Measurements from ENCODE around the gene FUBP1.

Gene FUBP1

GRCh38 chr1:78007677-78008341 is 28.9 kb upstream of the FUBP1 start:
- no peak for TF ChIP-seq CTCF (IDR thresholded peaks at IDR 0.05; ENCODE audit: extremely low read depth, insufficient read depth, missing control alignments)
- DNase-seq (ENCODE audit: low spot score) = no peak
- in situ Hi-C loops (cut with MboI; ENCODE audit: low pct_unique_long_range_greater_than_20kb, low sequenced_read_pairs, unreplicated experiment) = no loop called here

GRCh38 chr1:78006521-78006920 is 27.6 kb upstream of the FUBP1 start:
- in situ Hi-C loops (cut with MboI; ENCODE audit: low pct_unique_long_range_greater_than_20kb, low sequenced_read_pairs, unreplicated experiment) = no loop called here
- no peak for TF ChIP-seq CTCF (IDR thresholded peaks at IDR 0.05; ENCODE audit: extremely low read depth, insufficient read depth, missing control alignments)
- DNase-seq (ENCODE audit: low spot score) = no peak

- DNase-seq (ENCODE audit: low spot score) = no peak
- no peak for TF ChIP-seq CTCF (IDR thresholded peaks at IDR 0.05; ENCODE audit: extremely low read depth, insufficient read depth, missing control alignments)
- in situ Hi-C loops (cut with MboI; ENCODE audit: low pct_unique_long_range_greater_than_20kb, low sequenced_read_pairs, unreplicated experiment) = no loop called here
Measured at GRCh38 chr1:78005755-78006154, 26.9 kb upstream of the FUBP1 start.

GRCh38 chr1:78005448-78005722 is 26.5 kb upstream of the FUBP1 start:
- no peak for DNase-seq (ENCODE audit: low spot score)
- no peak for TF ChIP-seq CTCF (IDR thresholded peaks at IDR 0.05; ENCODE audit: extremely low read depth, insufficient read depth, missing control alignments)
- in situ Hi-C loops (cut with MboI; ENCODE audit: low pct_unique_long_range_greater_than_20kb, low sequenced_read_pairs, unreplicated experiment) = no loop called here

- peak; percentile 77 for DNase-seq (ENCODE audit: low spot score)
- in situ Hi-C loops (cut with MboI; ENCODE audit: low pct_unique_long_range_greater_than_20kb, low sequenced_read_pairs, unreplicated experiment) = no loop called here
- TF ChIP-seq CTCF (IDR thresholded peaks at IDR 0.05; ENCODE audit: extremely low read depth, insufficient read depth, missing control alignments) = no peak
Measured at GRCh38 chr1:78004719-78005447, 26.0 kb upstream of the FUBP1 start, which contains the start of gene DNAJB4. Gene DNAJB4, plus strand, starts transcription at chr1:78004939. Its CDS starts 172 bp downstream, at chr1:78005111.

GRCh38 chr1:78003882-78004718 is 25.2 kb upstream of the FUBP1 start:
- DNase-seq (ENCODE audit: low spot score) = peak; percentile 39
- TF ChIP-seq CTCF (IDR thresholded peaks at IDR 0.05; ENCODE audit: extremely low read depth, insufficient read depth, missing control alignments) = no peak
- in situ Hi-C loops (cut with MboI; ENCODE audit: low pct_unique_long_range_greater_than_20kb, low sequenced_read_pairs, unreplicated experiment) = no loop called here
